Measurements from ENCODE around the gene SLC2A4.

The SLC2A4 gene

DNA sequence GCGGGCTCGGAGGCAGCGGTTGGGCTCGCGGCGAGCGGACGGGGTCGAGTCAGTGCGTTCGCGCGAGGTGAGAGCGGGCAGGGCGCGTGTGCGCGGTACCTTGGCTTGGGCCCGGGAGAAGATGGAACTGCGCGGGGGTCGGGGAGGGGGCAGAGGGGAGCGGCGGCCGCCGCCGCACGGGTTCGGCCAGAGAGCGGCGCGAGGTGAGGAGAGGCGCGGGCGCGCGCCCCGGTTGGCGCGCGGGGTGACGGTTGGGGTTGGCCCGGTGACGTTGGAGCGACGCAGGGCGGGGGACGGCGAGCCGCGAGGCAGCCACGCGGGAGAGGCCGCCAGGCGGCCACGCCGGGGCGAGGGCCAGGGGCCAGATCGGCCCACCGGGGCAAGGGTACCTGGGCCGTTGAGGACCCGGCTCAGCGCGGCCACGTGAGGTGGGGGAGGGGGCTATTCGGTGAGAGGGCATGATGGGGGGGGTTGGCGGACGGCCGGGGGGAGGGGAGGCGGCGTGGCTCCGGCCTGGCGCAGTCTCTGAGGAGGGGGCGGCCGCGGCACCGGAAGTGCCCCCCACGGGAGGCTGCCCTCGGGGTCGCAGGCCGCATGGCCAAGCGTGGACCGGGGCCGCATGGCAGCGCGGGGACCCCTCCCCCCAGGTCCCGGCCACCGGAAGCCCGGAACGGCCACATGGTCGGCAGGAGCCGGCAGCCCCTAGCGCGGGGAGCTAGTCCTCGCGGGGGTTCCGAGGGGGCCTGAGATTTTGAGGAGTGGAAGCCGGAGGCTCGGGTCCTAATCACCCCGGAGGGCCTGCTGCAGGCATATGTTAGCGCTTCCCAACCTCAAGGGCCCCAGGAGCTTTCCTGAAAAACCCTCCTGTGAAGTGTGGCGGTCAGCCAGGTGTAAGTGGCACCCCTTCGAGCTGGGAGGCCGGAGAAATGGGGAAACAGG, 26.4 kb downstream of the SLC2A4 start:
- peak; percentile 62 for DNase-seq

DNA sequence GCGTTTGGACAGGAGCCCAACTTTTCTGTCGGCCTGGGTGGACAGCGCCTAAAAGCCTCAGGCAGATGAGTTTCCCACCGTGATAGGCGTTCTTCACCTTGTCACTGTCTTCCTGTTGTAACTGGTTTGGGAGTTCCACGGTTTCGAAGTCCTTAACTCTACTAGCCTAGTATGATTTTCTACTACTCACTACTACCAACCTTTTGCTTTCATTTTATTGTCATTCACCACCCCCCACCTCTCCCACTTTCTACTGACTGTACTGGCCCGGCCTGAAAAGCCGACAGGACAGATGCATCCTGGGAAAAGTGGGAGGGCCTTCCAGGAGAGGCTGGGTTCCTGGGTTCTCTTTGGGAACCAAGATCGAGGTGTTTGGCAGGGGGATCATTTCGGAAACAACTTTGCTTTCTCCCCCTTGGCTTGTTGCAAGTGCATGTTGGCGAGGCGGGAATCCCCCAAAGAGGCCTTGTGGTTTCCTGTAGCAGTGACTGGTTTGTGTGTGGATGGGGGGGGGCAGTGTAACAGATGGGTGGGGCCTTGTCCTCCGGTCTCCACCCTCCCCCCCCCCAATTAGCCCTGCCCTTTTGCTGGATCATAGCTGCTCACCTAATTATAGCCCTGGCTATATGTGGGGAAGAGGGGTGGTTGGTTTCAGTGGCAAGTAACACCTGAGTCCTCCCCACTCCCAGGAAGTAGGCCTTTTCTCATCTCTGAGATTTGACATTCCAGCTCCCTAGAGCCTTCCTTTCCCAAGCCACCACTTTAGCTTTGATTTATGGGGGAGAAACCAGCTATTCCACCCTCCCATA, 27.3 kb downstream of the SLC2A4 start:
- DNase-seq: peak; percentile 92

DNA sequence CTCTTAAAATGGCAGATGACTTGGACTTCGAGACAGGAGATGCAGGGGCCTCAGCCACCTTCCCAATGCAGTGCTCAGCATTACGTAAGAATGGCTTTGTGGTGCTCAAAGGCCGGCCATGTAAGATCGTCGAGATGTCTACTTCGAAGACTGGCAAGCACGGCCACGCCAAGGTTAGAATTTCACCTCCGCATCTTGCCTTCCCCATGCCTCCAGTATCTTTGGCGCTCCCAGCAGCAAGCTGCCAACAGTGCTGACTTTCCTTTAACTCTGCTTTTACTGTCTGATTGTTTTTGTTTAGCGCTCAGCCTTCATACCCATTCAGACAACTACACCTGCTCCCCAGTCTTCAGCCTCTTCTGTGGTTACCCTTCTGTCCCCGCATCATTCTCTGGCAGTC, 28.1 kb downstream of the SLC2A4 start:
- DNase-seq: no peak

DNA sequence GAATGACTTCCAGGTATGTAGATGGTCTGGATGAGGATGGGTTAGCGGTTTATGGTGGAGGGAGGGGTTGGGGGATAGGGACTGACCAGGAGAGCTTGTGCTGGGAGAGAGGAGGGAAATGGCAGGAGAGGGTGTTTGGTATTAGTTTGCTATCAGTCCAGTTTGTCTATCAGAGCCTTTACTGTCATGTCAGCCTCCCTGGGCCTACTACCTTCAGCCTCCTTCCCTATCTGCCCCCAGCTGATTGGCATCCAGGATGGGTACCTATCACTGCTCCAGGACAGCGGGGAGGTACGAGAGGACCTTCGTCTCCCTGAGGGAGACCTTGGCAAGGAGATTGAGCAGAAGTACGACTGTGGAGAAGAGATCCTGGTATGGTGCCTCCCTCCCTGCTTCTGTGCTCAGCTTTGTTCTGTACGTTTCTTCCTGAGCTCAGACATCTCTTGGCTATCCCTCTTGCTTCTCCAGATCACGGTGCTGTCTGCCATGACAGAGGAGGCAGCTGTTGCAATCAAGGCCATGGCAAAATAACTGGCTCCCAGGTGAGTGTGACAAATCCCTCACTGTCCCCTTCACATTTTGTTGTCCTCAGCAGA, 29.7 kb downstream of the SLC2A4 start:
- no peak for DNase-seq

DNA sequence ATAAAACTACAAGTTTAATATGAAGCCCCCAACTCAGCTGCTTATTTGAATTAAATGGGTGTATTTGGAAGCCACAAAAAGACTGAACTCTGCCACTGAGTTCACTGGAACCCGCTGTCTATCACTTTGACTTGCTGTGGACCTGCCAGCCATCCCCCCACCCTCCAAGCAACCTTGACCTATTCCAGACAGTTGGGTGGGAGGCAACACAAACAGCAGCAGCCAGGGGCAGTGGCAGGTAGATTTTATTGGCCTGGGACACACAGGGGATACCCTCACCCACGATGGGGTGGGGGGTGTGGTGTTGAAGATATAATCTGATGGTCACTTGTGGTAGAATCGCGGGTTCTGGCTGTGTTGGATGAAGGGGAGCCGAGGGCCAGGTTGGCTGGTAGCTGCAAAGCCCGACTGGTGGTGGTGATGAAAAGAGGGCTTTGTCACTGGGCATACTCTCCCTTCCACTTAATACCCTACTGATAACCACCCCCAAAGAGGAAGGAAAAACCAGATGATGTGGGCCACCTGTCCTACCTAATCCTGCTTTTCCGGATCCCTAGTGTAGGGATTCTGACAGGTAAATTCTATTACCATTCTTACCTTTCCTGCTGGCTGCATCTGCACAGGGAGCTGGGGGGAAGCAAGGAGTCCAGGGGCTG, 31.0 kb downstream of the SLC2A4 start:
- DNase-seq: no peak

DNA sequence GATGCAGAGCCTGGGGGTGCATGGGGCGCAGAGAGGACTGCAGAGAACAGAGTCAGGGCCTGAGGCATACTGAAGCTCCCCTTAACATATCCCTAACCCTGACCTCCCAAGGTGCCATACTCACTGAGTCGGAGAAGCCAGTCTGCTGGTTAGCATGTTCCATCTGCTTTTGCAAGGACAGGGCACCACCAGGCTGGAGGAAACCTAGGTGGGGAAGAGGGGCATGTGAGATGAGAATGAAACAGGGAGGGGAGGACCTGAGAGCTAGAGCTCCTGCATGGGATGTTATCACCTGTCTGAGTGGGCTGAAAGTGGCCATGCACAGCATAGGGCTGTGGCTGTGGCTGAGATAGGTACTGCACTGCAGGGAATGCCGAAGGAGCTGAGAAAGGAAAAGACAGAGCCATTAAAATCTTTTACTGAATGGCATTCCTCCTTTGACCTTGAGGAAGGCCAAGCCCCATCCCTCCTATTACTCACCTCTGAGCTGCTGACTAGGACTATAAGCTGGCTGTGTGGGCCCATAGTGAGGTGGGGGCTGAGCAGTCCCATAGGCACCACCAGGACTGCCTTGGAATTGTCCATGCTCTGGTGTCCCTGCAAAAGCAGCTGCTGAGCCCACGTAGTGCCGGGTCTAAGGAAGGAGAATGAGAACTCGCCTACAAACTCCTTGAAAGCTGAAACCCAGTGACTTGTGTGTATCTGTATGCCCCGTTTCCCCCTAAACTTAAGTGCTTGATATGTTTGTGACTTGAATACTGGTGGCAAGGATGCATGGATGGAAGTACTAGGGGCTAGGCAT, 31.8 kb downstream of the SLC2A4 start:
- no peak for DNase-seq

DNA sequence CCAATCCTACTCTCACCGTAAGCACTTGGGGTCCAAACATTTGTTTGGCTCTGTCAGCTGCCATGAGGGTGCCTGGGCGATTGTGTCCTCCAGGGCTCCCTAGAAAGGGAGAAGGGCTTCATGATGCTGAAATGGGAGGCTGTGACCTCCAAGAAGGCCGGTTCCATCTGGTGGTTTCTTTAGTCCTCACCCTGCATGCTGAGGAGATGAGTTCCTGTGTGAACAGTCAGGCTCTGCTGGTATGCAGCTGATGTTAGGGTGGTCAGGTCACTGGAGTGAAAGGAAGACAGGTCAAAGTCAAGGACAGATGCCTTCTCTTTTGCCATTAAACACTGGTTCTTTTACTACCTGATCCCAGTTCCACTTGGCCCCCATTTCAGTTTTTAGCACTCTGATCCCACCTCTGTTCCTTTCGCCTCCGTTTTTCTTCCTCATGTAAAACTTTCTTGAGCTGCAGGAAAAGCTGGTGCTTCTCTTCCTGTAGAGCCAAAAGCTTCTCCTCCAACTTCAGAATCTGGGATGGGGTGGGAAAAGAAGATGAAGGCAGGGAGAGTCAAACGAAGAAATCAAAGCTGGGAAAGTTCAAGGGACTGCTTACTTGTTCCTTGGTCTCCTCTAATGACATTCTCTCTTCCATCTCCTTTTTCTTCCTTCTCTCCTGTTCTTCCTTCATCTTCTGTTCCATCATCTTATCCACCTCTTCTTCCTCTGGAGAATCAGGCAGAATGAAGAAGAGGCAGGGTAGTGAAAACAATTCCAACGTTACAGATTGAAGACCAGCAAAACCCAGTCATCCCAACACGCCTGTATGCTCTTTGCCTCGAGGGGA, 32.6 kb downstream of the SLC2A4 start:
- no peak for DNase-seq

DNA sequence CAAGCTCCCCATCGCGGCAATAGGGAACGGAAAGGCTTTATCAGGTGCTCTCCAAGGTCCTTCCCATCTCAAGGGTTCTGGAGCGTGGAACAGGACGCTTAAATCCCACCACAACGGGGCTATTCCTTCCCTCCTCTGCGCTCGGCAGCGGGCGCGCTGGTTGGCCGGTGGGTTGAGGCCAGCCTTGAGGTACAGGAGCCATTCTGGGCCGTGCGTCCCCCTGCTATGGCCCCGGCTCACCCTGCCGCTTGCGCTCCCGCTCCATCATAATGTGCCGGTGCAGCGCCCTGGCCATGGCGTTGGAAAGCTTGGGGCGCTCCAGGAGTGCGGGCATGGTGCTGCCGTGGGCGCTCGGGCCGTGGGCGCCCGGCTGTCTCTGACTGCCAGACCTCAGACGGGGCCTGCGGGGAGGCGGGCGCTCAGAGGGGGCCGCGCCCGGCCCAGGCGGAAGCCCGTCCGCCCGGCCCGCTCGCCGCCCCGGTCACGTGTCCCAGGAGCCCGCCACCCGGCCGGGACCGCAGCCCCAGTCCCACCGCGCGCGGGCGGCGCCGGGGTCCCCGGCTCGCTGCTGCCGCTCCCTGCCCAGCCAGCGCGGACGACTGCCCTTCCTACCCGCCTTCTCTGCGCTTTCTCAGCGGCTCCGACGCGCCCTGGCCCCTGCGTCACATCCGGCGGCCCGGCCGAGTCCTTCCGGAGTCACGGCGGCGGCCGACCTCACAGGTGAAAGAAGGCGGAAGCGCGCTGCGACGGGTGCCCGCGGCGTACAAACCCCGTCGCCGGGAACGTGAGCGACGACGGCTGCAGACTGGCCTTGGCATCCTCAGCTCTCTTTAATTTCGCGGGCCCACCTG, 33.4 kb downstream of the SLC2A4 start, which contains the start of gene GPS2:
GPS2 (minus strand) TSS at position 642 of the 851 bp plus-strand sequence; CDS start at position 334, 308 bp downstream.
- peak; percentile 89 for DNase-seq

DNA sequence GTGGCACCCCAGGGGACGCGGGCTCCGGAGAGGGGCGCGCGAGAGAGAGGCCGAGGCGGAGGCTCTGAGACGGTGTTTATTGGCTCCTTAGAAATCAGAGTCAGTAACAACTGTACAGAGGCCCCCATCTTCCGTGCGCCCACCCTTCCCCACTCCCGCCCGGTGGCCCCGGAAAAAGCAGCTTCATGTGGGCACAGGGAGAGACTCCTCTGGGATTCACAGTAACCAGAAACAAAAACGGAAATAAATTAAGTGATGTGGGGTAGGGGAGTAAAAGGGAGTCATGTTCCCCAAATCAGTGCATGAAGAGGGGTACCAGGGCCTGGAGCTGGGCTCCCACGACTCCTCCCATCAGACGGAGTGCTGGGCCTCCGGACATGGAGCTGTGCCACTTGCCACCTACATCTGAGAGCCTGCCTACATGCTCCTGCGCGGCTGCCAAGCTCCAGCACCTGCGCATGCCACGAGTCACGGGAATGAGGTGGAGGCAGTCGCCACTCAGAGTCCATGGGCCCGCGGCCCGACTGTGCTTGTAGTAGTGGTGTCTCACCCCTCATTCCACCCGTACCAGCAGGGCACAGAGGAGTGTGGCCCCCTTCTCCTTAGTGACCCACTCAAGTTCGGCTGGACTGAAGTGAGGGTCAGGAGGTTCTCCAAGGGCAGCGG, 34.2 kb downstream of the SLC2A4 start:
- no peak for DNase-seq

DNA sequence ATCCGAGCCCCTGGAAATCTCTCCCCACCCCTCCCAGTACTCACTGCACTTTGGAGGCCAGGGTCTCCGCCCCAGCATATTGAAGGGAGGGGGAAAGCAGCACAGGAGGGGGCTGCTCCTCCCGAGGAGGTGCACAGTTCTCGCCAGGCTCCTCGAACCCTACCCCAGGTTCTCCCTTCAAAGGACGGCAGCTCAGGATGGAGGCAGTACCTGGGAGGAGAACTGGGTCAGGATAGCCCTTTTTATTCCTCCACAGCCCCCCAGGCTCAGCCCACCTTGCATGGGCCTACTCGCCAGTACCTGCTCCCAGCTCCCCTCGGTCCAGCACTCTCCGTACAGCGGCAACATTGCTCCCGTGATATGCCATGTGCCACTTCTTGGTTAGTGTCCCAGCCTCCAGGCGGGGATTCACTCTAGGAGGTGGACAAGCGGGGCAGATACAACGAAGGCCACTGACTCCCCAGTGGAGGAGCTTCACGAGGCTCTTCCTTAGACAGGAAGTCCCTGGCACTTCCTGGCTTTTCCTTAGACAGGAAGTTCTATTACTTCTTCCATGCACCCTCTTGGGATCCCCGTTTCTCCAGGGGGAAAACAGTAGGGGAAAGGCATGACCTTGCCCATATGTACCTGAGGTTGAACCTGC, 35.8 kb downstream of the SLC2A4 start:
- no peak for DNase-seq

DNA sequence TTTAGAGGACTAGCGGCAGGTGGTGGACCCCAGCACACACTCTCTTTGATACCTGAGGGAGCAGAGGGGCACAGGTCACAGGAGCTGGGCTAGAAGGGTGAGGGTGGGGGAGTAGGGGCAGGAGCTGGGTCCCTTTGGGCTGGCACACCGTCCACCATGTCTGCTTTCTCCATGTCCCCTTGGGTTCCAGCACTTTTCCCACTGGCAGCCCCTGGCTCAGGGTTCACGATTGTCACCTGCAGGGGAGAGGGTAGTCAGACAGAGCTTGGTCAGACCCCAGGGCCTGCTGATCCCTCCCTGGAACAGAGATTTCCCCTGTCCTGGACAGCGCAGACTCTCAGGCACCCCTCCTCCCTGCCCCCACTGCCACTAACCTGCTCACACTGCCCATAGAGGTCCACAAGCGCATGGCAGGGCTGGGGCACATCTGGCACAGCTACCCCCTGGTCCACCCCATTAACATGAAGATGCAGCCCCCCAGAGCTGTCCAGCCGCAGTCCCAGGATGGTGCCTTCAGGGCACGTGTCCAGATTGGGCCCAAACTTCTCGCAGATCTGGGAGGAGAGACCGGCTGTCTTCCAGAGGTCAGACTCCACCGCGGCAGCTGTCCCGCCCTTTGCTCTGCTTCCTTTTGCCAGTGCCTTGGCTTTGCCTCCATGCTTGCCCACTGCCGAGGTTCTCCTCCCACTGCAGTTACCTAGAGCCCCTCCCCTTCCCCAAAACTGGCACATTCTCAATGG, 36.8 kb downstream of the SLC2A4 start:
- no peak for DNase-seq

DNA sequence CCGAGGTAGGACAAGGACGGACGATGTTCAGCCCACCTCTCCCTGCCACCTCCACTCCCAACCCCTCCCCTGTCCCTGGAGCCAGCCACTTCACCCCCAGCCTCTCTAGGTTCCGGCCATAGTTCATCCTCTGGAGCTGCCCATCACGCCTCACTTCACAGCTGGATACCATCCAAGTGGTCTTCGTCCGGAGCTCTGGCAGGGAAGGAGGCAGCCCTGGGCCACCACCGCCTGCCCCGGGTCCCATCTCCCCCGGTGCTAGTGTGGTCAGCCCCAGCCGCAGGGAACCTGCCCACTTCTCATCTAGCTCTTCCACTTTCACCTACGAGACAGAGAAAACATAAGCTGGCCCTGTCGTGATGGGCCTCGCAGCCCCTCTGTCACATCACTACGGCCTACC, 39.9 kb downstream of the SLC2A4 start:
- no peak for DNase-seq

DNA sequence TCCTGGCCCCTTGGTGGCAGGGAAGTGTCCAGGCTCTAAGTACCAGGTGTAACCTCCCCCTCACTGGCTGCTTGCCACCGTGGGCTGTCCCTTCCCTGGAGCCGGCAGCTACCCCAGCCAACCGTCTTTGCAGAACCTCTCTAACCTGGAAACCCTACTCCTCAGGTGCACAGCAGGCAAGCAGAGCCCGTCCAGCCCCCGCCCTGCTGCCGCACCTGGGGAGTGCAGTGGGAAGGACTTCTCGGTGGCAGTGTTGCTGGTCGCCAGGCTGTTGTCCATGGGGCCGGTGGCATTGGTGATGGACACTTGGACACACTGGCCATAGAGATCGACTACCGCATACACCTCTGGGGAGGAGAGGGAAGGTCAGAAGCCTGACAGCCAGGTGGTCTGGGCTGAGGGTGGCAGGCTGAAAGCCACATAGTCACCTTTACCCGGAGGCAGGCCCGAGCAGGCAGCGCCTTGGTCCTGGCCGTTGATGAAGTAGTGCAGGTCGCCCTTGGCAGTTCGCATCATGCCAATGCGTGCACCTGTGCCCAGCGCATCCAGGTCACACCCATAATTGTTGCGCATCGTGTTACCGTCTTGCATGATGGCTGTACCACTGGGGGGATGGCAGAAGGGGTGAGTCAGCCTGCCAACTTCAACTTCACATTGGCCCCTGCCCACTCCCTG, 41.1 kb downstream of the SLC2A4 start:
- DNase-seq: no peak

DNA sequence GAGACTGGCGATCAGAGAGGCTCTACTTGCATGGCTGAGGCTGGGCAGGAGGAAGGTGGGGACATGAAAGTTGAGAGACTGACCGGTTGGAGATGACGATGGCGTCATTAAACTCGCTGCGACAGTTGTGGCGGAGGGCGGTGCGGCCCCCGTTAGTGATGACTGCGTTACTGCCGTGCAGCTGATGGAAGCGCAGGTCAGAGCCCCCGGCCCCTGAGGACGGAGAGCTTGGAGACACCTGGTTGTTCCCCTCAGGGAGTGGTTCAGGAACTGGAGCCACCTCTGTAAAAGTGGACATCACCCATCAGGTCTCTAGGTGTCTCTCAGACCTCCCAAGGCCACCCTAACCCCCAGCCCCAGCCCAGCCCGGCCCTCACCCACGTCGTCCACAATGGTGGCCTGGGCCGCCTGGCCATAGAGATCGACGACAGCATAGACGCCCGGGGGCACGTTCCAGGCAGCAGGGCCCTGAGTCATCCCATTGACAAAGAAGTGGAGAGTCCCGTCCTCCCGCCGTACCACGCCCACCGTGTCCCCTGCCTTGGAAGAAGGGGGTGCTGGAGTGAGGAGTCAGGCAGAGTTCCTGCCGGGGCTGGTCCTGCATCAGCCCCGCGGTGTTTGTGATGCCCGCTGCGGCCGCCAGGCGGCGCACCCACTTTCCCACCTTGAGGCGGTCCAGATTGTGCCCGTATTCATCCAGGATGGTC, 42.4 kb downstream of the SLC2A4 start:
- peak; percentile 34 for DNase-seq

DNA sequence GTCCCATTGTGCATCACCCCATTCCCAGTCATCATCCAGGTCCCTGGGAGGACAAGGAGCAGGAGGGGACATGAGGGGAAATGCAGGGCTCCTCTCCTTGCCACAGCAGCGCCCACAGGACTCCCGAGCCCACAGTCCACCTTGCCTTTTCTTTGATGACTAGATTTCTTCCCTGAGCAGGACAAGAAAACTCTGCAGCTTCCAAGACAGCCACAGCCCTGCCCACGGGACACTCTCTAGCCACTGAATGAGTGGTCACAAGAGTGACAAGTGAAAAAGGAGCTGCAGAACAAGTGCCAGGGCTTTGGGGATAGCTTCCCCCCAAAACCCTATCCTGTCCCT, 42.9 kb downstream of the SLC2A4 start:
- no peak for DNase-seq

DNA sequence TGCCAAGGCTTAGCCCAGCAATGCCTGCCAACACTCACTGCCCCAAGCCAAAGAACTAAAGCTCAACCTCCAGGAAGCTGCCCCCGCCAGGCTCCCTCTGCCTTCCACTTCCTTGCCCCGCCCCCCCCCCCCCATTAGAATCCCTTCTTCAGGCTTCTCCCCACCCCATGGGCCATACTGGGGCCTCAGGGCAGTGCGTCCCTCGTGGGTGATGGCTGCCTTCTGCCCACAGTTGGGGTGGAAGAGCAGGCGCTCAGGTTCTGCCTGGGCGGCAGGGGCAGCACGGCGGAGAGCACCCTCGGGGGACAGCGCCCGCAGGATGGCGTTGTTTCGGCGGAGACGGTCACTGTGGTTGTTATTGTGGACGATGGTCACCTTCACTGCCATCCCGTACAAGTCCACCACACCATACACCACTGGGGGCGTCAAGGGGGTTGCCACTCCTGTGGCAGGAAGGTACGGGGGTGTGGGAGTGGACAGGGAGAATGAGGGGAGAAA, 43.6 kb downstream of the SLC2A4 start:
- no peak for DNase-seq

DNA sequence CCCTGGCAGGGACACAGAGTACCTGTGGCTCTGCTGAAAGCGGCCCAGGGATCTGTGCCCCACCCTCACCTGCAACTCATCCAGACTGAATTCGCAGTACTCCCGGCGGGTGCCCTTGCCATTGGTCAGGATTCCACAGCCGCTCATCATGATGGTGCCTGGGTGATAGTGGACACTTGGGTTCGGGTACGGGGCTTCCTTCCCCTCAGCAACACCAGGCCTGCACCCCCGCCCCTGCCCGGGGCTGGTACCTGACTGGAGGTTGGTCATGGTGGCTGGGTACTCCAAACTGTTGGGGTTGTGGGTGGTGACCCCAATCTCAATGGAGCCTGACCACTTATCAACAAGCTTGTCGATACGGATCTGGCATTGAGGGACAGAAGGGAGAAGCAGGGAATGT, 44.7 kb downstream of the SLC2A4 start:
- no peak for DNase-seq
